Left lung (tissue), 10 donors: ENCODE measurements around the gene SDK1. TPM values are rescaled to one million over a fixed set of nuclear protein-coding genes. Genes with fewer than 3 reads are reported as not detected.

Experiments used
- ATAC-seq: fragments of 200-7000 bp; cut with Tn5 transposase; one replicate; pipeline ENCODE4 v1.9.1; 2020; ENCODE audit warnings: moderate library complexity
- DNase-seq, 4 donors: peaks; one replicate each; pipeline ENCODE4 v3.0.0-alpha.2; 2013 to 2020
- H3K27ac ChIP-seq, 2 donors: fragments of 200-600 bp; sonication (generic) in 1 of 2; one replicate each; pipeline versions ENCODE4 v1.5.0 to v1.8.0; 2020 to 2021
- H3K27me3 ChIP-seq, 2 donors: fragments of 200-600 bp; sonication (generic) in 1 of 2; one replicate each; pipeline versions ENCODE4 v1.5.0 to v1.8.0; 2020 to 2021
- H3K36me3 ChIP-seq, 2 donors: fragments of 200-600 bp; sonication (generic) in 1 of 2; one replicate each; pipeline versions ENCODE4 v1.5.0 to v1.8.0; 2020 to 2021
- H3K4me1 ChIP-seq, 2 donors: fragments of 200-600 bp; one replicate each; pipeline ENCODE4 v1.8.0; 2021
- H3K4me3 ChIP-seq, 2 donors: fragments of 200-600 bp; sonication (generic) in 1 of 2; one replicate each; pipeline versions ENCODE4 v1.5.0 to v1.8.0; 2020 to 2021; ENCODE audit warnings: mild to moderate bottlenecking in 1 of 2
- H3K9me3 ChIP-seq, 2 donors: fragments of 200-600 bp; sonication (generic) in 1 of 2; one replicate each; pipeline versions ENCODE4 v1.5.0 to v1.8.0; 2020 to 2021
- CTCF ChIP-seq, 2 donors: fragments of 200-600 bp; sonication (generic) in 1 of 2; IDR thresholded peaks; one replicate each; pipeline versions ENCODE4 v1.5.0 to v1.8.0; 2021; ENCODE audit warnings: antibody characterized with exemption in 2 of 2
- intact Hi-C, 2 donors: fragments of 100-400 bp; cut with DNase I; formaldehyde crosslinking; loops; one replicate each; pipeline versions ENCODE4 v1.11.2 to v1.14.2; 2022
- polyA plus RNA-seq, 6 donors: library from polyadenylated mRNA; unstranded; fragments of 120-200 nt; gene quantifications; one replicate each; pipeline ENCODE4 v1.2.1, GENCODE V29; 2013; ENCODE audit not compliant: insufficient read length in 6 of 6
- total RNA-seq, 2 donors: library from RNA; stranded (reverse); fragmentation: NEBNext Ultra II Directional; extraction: Animal tissue kit (Norgen Biotek cat#: 25700); gene quantifications; one replicate each; pipeline ENCODE4 v1.2.1, GENCODE V29; 2021
- donor health status: DM: no; HTN: yes; CAD: no.
- donor health status: DM: no; HTN: no; CAD: no.

Gene SDK1
- total and polyA plus RNA-seq, 8 donors: 5.5 to 17.6 (median 13.0) TPM

- Histone ChIP-seq H3K4me1 (no peaks in the 10 kb centered on the region), H3K36me3 (no peaks in the 10 kb centered on the region), H3K9me3 (peaks cover 0 to 20% of the 10 kb centered on the region in 2 donors), H3K27me3 (no peaks in the 10 kb centered on the region), H3K27ac (no peak overlapping the region), H3K4me3 (no peak overlapping the region)
- ATAC-seq (no peak), DNase-seq (no peak)
- intact Hi-C loops: no loop called here
- no peak for TF ChIP-seq CTCF (IDR thresholded peaks at IDR 0.05)
These were observed 716.7 kb downstream of the SDK1 start for GRCh38 chr7:4017785-4018184.

- DNase-seq (no peak), ATAC-seq (no peak)
- intact Hi-C loops: no loop called here
- no peak for TF ChIP-seq CTCF (IDR thresholded peaks at IDR 0.05)
- Histone ChIP-seq H3K4me1 (no peaks in the 10 kb centered on the region), H3K27ac (no peak overlapping the region), H3K4me3 (no peak overlapping the region), H3K36me3 (no peaks in the 10 kb centered on the region), H3K9me3 (peaks cover 0 to 20% of the 10 kb centered on the region in 2 donors), H3K27me3 (no peaks in the 10 kb centered on the region)
These were observed 717.7 kb downstream of the SDK1 start for GRCh38 chr7:4018601-4019316.

- Histone ChIP-seq H3K4me1 (no peaks in the 10 kb centered on the region), H3K27ac (no peak overlapping the region), H3K9me3 (peaks cover 0 to 20% of the 10 kb centered on the region in 2 donors), H3K36me3 (no peaks in the 10 kb centered on the region), H3K4me3 (no peak overlapping the region), H3K27me3 (no peaks in the 10 kb centered on the region)
- DNase-seq: no peak
- intact Hi-C loops: no loop called here
- no peak for ATAC-seq
- no peak for TF ChIP-seq CTCF (IDR thresholded peaks at IDR 0.05)
These were observed 719.0 kb downstream of the SDK1 start for GRCh38 chr7:4020086-4020485.

GRCh38 chr7:4021413-4021812 is 720.4 kb downstream of the SDK1 start:
- no peaks in the 10 kb centered on the region for H3K36me3 ChIP-seq
- ATAC-seq (no peak), DNase-seq (no peak)
- peaks cover 0 to 20% of the 10 kb centered on the region in 2 donors for H3K9me3 ChIP-seq
- no peak overlapping the region for H3K27ac ChIP-seq
- H3K27me3 ChIP-seq: no peaks in the 10 kb centered on the region
- no peaks in the 10 kb centered on the region for H3K4me1 ChIP-seq
- no peak overlapping the region for H3K4me3 ChIP-seq
- TF ChIP-seq CTCF (IDR thresholded peaks at IDR 0.05): no peak
- intact Hi-C loops: no loop called here

GRCh38 chr7:4022265-4022664 is 721.2 kb downstream of the SDK1 start:
- TF ChIP-seq CTCF (IDR thresholded peaks at IDR 0.05): no peak
- intact Hi-C loops: no loop called here

More at GRCh38 chr7:4022265-4022664, 721.2 kb downstream of the SDK1 start:
- no peaks in the 10 kb centered on the region for H3K36me3 ChIP-seq
- no peaks in the 10 kb centered on the region for H3K4me1 ChIP-seq
- H3K27ac ChIP-seq: no peak overlapping the region
- H3K4me3 ChIP-seq: no peak overlapping the region
- no peaks in the 10 kb centered on the region for H3K27me3 ChIP-seq
- DNase-seq: no peak
- no peak for ATAC-seq
- peaks cover 0 to 20% of the 10 kb centered on the region in 2 donors for H3K9me3 ChIP-seq
